Peyer's patch (tissue), 4 donors: ENCODE results near the gene RAB13.

ENCODE experiments used
- POLR2A ChIP-seq, 2 donors: fragments of 450-650 bp; IDR thresholded peaks; one replicate each; pipeline ENCODE4 v1.5.1; 2017; ENCODE audit warnings: antibody characterized with exemption in 2 of 2, mild to moderate bottlenecking in 2 of 2, moderate library complexity in 2 of 2
- TF ChIP-seq, protein P1 (sequence below), 6 experiments: fragments of 450-650 bp in 4 of 6; fragments of 200-600 bp in 2 of 6; sonication (generic) in 1 of 6; IDR thresholded peaks; one replicate each; pipeline ENCODE4 v1.5.1; 2017 to 2019; ENCODE audit warnings: antibody characterized with exemption in 6 of 6, mild to moderate bottlenecking in 3 of 6, moderate library complexity in 1 of 6

DNA sequence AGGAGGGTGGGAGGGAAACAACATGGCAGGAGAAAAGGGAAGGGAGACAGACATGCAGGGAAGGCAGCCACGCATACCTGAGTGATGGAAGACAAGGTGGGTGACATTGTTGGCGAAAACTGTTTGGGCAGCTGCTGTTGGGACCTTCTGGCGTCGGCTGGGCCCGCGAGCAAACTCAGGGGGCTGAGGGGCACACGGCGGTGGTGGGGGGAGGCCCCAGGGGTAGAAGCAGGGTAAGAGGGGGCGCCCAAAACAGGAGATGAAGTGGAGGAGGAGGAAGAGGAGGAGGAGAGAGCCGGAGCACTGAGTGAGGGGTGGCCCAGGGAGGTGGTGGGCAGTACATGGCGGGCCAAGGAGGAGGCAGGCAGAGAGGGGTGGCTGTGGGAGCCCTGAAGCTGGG lies 35.0 kb downstream of the RAB13 start:
- TF ChIP-seq, protein P1, sequence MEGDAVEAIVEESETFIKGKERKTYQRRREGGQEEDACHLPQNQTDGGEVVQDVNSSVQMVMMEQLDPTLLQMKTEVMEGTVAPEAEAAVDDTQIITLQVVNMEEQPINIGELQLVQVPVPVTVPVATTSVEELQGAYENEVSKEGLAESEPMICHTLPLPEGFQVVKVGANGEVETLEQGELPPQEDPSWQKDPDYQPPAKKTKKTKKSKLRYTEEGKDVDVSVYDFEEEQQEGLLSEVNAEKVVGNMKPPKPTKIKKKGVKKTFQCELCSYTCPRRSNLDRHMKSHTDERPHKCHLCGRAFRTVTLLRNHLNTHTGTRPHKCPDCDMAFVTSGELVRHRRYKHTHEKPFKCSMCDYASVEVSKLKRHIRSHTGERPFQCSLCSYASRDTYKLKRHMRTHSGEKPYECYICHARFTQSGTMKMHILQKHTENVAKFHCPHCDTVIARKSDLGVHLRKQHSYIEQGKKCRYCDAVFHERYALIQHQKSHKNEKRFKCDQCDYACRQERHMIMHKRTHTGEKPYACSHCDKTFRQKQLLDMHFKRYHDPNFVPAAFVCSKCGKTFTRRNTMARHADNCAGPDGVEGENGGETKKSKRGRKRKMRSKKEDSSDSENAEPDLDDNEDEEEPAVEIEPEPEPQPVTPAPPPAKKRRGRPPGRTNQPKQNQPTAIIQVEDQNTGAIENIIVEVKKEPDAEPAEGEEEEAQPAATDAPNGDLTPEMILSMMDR (IDR thresholded peaks at IDR 0.05), result no peak
- TF ChIP-seq POLR2A (IDR thresholded peaks at IDR 0.05), result no peak
